Measurements from ENCODE around the gene PRKN.

PRKN gene

GRCh38 chr6:161487217-161487531 lies 1240.4 kb downstream of the PRKN start:
- no peaks in the 10 kb centered on the region for H3K36me3 ChIP-seq (ENCODE audit: control insufficient read depth in 1 of 2, insufficient read depth in 2 of 2, low read length in 2 of 2)
- H3K9me3 ChIP-seq (ENCODE audit: control insufficient read depth in 1 of 2, low read length in 2 of 2), result no peaks in the 10 kb centered on the region
- H3K4me1 ChIP-seq (ENCODE audit: control insufficient read depth in 1 of 2, insufficient read depth in 2 of 2, low read length in 2 of 2), result no peaks in the 10 kb centered on the region
- no peaks in the 10 kb centered on the region for H3K27me3 ChIP-seq (ENCODE audit: low read depth, low read length)
- no peak overlapping the region for H3K27ac ChIP-seq (ENCODE audit: low read length)
- H3K4me3 ChIP-seq (ENCODE audit: low read depth in 1 of 2, low read length in 2 of 2), result no peak overlapping the region

GRCh38 chr6:161486361-161487216 lies 1241.0 kb downstream of the PRKN start:
- no peaks in the 10 kb centered on the region for H3K4me1 ChIP-seq (ENCODE audit: control insufficient read depth in 1 of 2, insufficient read depth in 2 of 2, low read length in 2 of 2)
- no peak overlapping the region for H3K4me3 ChIP-seq (ENCODE audit: low read depth in 1 of 2, low read length in 2 of 2)
- no peaks in the 10 kb centered on the region for H3K36me3 ChIP-seq (ENCODE audit: control insufficient read depth in 1 of 2, insufficient read depth in 2 of 2, low read length in 2 of 2)
- H3K9me3 ChIP-seq (ENCODE audit: control insufficient read depth in 1 of 2, low read length in 2 of 2), result no peaks in the 10 kb centered on the region
- H3K27ac ChIP-seq (ENCODE audit: low read length), result no peak overlapping the region
- H3K27me3 ChIP-seq (ENCODE audit: low read depth, low read length), result no peaks in the 10 kb centered on the region

GRCh38 chr6:161482517-161482858 lies 1245.1 kb downstream of the PRKN start:
- Histone ChIP-seq H3K9me3 (ENCODE audit: control insufficient read depth in 1 of 2, low read length in 2 of 2) (no peaks in the 10 kb centered on the region), H3K27ac (ENCODE audit: low read length) (no peak overlapping the region), H3K4me3 (ENCODE audit: low read depth in 1 of 2, low read length in 2 of 2) (no peak overlapping the region), H3K4me1 (ENCODE audit: control insufficient read depth in 1 of 2, insufficient read depth in 2 of 2, low read length in 2 of 2) (no peaks in the 10 kb centered on the region), H3K27me3 (ENCODE audit: low read depth, low read length) (no peaks in the 10 kb centered on the region), H3K36me3 (ENCODE audit: control insufficient read depth in 1 of 2, insufficient read depth in 2 of 2, low read length in 2 of 2) (no peaks in the 10 kb centered on the region)

- H3K36me3 ChIP-seq (ENCODE audit: control insufficient read depth in 1 of 2, insufficient read depth in 2 of 2, low read length in 2 of 2), result no peaks in the 10 kb centered on the region
- H3K27ac ChIP-seq (ENCODE audit: low read length), result no peak overlapping the region
- no peaks in the 10 kb centered on the region for H3K27me3 ChIP-seq (ENCODE audit: low read depth, low read length)
- no peaks in the 10 kb centered on the region for H3K9me3 ChIP-seq (ENCODE audit: control insufficient read depth in 1 of 2, low read length in 2 of 2)
- H3K4me1 ChIP-seq (ENCODE audit: control insufficient read depth in 1 of 2, insufficient read depth in 2 of 2, low read length in 2 of 2), result no peaks in the 10 kb centered on the region
- H3K4me3 ChIP-seq (ENCODE audit: low read depth in 1 of 2, low read length in 2 of 2), result no peak overlapping the region
These were observed 1245.6 kb downstream of the PRKN start for GRCh38 chr6:161481786-161482516.

- Histone ChIP-seq H3K27me3 (ENCODE audit: low read depth, low read length) (no peaks in the 10 kb centered on the region), H3K9me3 (ENCODE audit: control insufficient read depth in 1 of 2, low read length in 2 of 2) (no peaks in the 10 kb centered on the region), H3K27ac (ENCODE audit: low read length) (no peak overlapping the region), H3K4me3 (ENCODE audit: low read depth in 1 of 2, low read length in 2 of 2) (no peak overlapping the region), H3K36me3 (ENCODE audit: control insufficient read depth in 1 of 2, insufficient read depth in 2 of 2, low read length in 2 of 2) (no peaks in the 10 kb centered on the region), H3K4me1 (ENCODE audit: control insufficient read depth in 1 of 2, insufficient read depth in 2 of 2, low read length in 2 of 2) (no peaks in the 10 kb centered on the region)
These were observed 1247.0 kb downstream of the PRKN start for GRCh38 chr6:161480421-161481155.

GRCh38 chr6:161479376-161479775 lies 1248.2 kb downstream of the PRKN start:
- no peaks in the 10 kb centered on the region for H3K9me3 ChIP-seq (ENCODE audit: control insufficient read depth in 1 of 2, low read length in 2 of 2)
- no peaks in the 10 kb centered on the region for H3K27me3 ChIP-seq (ENCODE audit: low read depth, low read length)
- no peaks in the 10 kb centered on the region for H3K4me1 ChIP-seq (ENCODE audit: control insufficient read depth in 1 of 2, insufficient read depth in 2 of 2, low read length in 2 of 2)
- H3K27ac ChIP-seq (ENCODE audit: low read length), result no peak overlapping the region
- no peaks in the 10 kb centered on the region for H3K36me3 ChIP-seq (ENCODE audit: control insufficient read depth in 1 of 2, insufficient read depth in 2 of 2, low read length in 2 of 2)
- H3K4me3 ChIP-seq (ENCODE audit: low read depth in 1 of 2, low read length in 2 of 2), result no peak overlapping the region

- Histone ChIP-seq H3K27me3 (ENCODE audit: low read depth, low read length) (no peaks in the 10 kb centered on the region), H3K27ac (ENCODE audit: low read length) (no peak overlapping the region), H3K4me1 (ENCODE audit: control insufficient read depth in 1 of 2, insufficient read depth in 2 of 2, low read length in 2 of 2) (no peaks in the 10 kb centered on the region), H3K36me3 (ENCODE audit: control insufficient read depth in 1 of 2, insufficient read depth in 2 of 2, low read length in 2 of 2) (no peaks in the 10 kb centered on the region), H3K4me3 (ENCODE audit: low read depth in 1 of 2, low read length in 2 of 2) (no peak overlapping the region), H3K9me3 (ENCODE audit: control insufficient read depth in 1 of 2, low read length in 2 of 2) (no peaks in the 10 kb centered on the region)
These were observed 1249.6 kb downstream of the PRKN start for GRCh38 chr6:161477876-161478425.

- Histone ChIP-seq H3K4me3 (ENCODE audit: low read depth in 1 of 2, low read length in 2 of 2) (peak overlapping the region in 1 of 2 donors; percentile 3), H3K36me3 (ENCODE audit: control insufficient read depth in 1 of 2, insufficient read depth in 2 of 2, low read length in 2 of 2) (no peaks in the 10 kb centered on the region), H3K27ac (ENCODE audit: low read length) (peak overlapping the region; percentile 54)
These were observed 1250.9 kb downstream of the PRKN start for GRCh38 chr6:161476711-161477110.

GRCh38 chr6:161465403-161465802 lies 1262.2 kb downstream of the PRKN start:
- Histone ChIP-seq H3K27ac (ENCODE audit: low read length) (no peak overlapping the region), H3K27me3 (ENCODE audit: low read depth, low read length) (no peaks in the 10 kb centered on the region), H3K9me3 (ENCODE audit: control insufficient read depth in 1 of 2, low read length in 2 of 2) (no peaks in the 10 kb centered on the region), H3K4me1 (ENCODE audit: control insufficient read depth in 1 of 2, insufficient read depth in 2 of 2, low read length in 2 of 2) (no peaks in the 10 kb centered on the region), H3K36me3 (ENCODE audit: control insufficient read depth in 1 of 2, insufficient read depth in 2 of 2, low read length in 2 of 2) (no peaks in the 10 kb centered on the region), H3K4me3 (ENCODE audit: low read depth in 1 of 2, low read length in 2 of 2) (no peak overlapping the region)

More at GRCh38 chr6:161476711-161477110, 1250.9 kb downstream of the PRKN start:
- no peaks in the 10 kb centered on the region for H3K9me3 ChIP-seq (ENCODE audit: control insufficient read depth in 1 of 2, low read length in 2 of 2)
- H3K4me1 ChIP-seq (ENCODE audit: control insufficient read depth in 1 of 2, insufficient read depth in 2 of 2, low read length in 2 of 2), result no peaks in the 10 kb centered on the region
- H3K27me3 ChIP-seq (ENCODE audit: low read depth, low read length), result no peaks in the 10 kb centered on the region

GRCh38 chr6:161463071-161463470 lies 1264.5 kb downstream of the PRKN start:
- no peak overlapping the region for H3K4me3 ChIP-seq (ENCODE audit: low read depth in 1 of 2, low read length in 2 of 2)
- no peak overlapping the region for H3K27ac ChIP-seq (ENCODE audit: low read length)
- H3K36me3 ChIP-seq (ENCODE audit: control insufficient read depth in 1 of 2, insufficient read depth in 2 of 2, low read length in 2 of 2), result no peaks in the 10 kb centered on the region
- no peaks in the 10 kb centered on the region for H3K27me3 ChIP-seq (ENCODE audit: low read depth, low read length)
- no peaks in the 10 kb centered on the region for H3K4me1 ChIP-seq (ENCODE audit: control insufficient read depth in 1 of 2, insufficient read depth in 2 of 2, low read length in 2 of 2)
- no peaks in the 10 kb centered on the region for H3K9me3 ChIP-seq (ENCODE audit: control insufficient read depth in 1 of 2, low read length in 2 of 2)

GRCh38 chr6:161462148-161462547 lies 1265.4 kb downstream of the PRKN start:
- Histone ChIP-seq H3K4me3 (ENCODE audit: low read depth in 1 of 2, low read length in 2 of 2) (no peak overlapping the region), H3K4me1 (ENCODE audit: control insufficient read depth in 1 of 2, insufficient read depth in 2 of 2, low read length in 2 of 2) (no peaks in the 10 kb centered on the region), H3K36me3 (ENCODE audit: control insufficient read depth in 1 of 2, insufficient read depth in 2 of 2, low read length in 2 of 2) (no peaks in the 10 kb centered on the region), H3K27me3 (ENCODE audit: low read depth, low read length) (no peaks in the 10 kb centered on the region), H3K27ac (ENCODE audit: low read length) (no peak overlapping the region), H3K9me3 (ENCODE audit: control insufficient read depth in 1 of 2, low read length in 2 of 2) (no peaks in the 10 kb centered on the region)
